Naive thymus-derived CD4-positive, alpha-beta T cell (primary cell): ENCODE results near the gene DDTL. TPM values are rescaled to one million over a fixed set of nuclear protein-coding genes. Genes with fewer than 3 reads are reported as not detected.
A peak's percentile ranks its signal among the peaks of the same experiment; 100 is the strongest.
"Not testable (repeated sequence)": the region's sequence is repeated elsewhere in the genome, so short reads cannot be mapped to it uniquely, and the experiment has no call there.

Experiments used
- ATAC-seq: fragments of 150-1000 bp; cut with Tn5 transposase; 2 replicates; pipeline ENCODE4 v1.10.0; 2021; ENCODE audit warnings: mild to moderate bottlenecking, moderate library complexity
- CTCF ChIA-PET: fragments of 350-600 bp; sonication (Branson Sonifier 250); formaldehyde crosslinking; loops from one replicate; lab custom pipeline; 2021; ENCODE audit warnings: antibody characterized with exemption; lab: Charles Lee
- POLR2A ChIA-PET: fragments of 350-600 bp; sonication (Branson Sonifier 250); formaldehyde crosslinking; loops from one replicate; lab custom pipeline; 2021; ENCODE audit warnings: antibody characterized with exemption, inconsistent platforms; lab: Charles Lee
- DNase-seq, 9 donors: peaks; one replicate each; pipeline versions ENCODE4 v3.0.0 to v3.0.0-alpha.2; 2020 to 2022; ENCODE audit warnings: mixed read lengths in 1 of 9
- H3K27ac ChIP-seq: one replicate; pipeline ENCODE4 v1.7.0; 2013; ENCODE audit warnings: mild to moderate bottlenecking, low read depth, low read length, moderate library complexity
- H3K27me3 ChIP-seq, 2 donors: one replicate each; pipeline ENCODE4 v1.7.0; 2013; ENCODE audit warnings: low read length in 2 of 2, mild to moderate bottlenecking in 2 of 2, moderate library complexity in 2 of 2; ENCODE audit not compliant: control insufficient read depth in 2 of 2, insufficient read depth in 2 of 2
- H3K36me3 ChIP-seq, 3 experiments: 1 replicate in 2 of 3; 2 replicates in 1 of 3; pipeline ENCODE4 v1.7.0; 2013; ENCODE audit warnings: low read length in 3 of 3, mild to moderate bottlenecking in 3 of 3, moderate library complexity in 1 of 3; ENCODE audit not compliant: insufficient read depth in 3 of 3, control insufficient read depth in 2 of 3
- H3K4me1 ChIP-seq, 2 donors: one replicate each; pipeline ENCODE4 v1.7.0; 2013; ENCODE audit warnings: low read length in 2 of 2, mild to moderate bottlenecking in 2 of 2, moderate library complexity in 1 of 2; ENCODE audit not compliant: control insufficient read depth in 2 of 2, insufficient read depth in 2 of 2
- H3K4me3 ChIP-seq: 2 replicates; pipeline ENCODE4 v1.7.0; 2013; ENCODE audit warnings: mild to moderate bottlenecking, low read length
- H3K9me3 ChIP-seq, 3 experiments: 1 replicate in 2 of 3; 2 replicates in 1 of 3; pipeline ENCODE4 v1.7.0; 2013; ENCODE audit warnings: low read length in 3 of 3; ENCODE audit not compliant: control insufficient read depth in 2 of 3
- H3K27ac Mint-ChIP-seq, 9 donors: one replicate each; pipeline ENCODE4 v1.8.0; 2020 to 2022; ENCODE audit warnings: mixed read lengths in 9 of 9, mild to moderate bottlenecking in 8 of 9, moderate library complexity in 5 of 9, inconsistent platforms in 2 of 9
- H3K27me3 Mint-ChIP-seq, 5 donors: one replicate each; pipeline ENCODE4 v1.8.0; 2021 to 2022; ENCODE audit warnings: mixed read lengths in 5 of 5, mild to moderate bottlenecking in 1 of 5
- H3K36me3 Mint-ChIP-seq, 5 donors: one replicate each; pipeline ENCODE4 v1.8.0; 2020 to 2022; ENCODE audit warnings: mixed read lengths in 5 of 5, mild to moderate bottlenecking in 3 of 5, inconsistent platforms in 1 of 5
- H3K4me1 Mint-ChIP-seq, 7 donors: one replicate each; pipeline ENCODE4 v1.8.0; 2020 to 2022; ENCODE audit warnings: mixed read lengths in 7 of 7, mild to moderate bottlenecking in 3 of 7, inconsistent platforms in 1 of 7
- H3K4me3 Mint-ChIP-seq, 10 donors: one replicate each; pipeline ENCODE4 v1.8.0; 2020 to 2022; ENCODE audit warnings: mild to moderate bottlenecking in 10 of 10, mixed read lengths in 10 of 10, moderate library complexity in 6 of 10, inconsistent platforms in 2 of 10
- H3K9me3 Mint-ChIP-seq, 11 donors: one replicate each; pipeline ENCODE4 v1.8.0; 2020 to 2022; ENCODE audit warnings: mixed read lengths in 11 of 11, mild to moderate bottlenecking in 4 of 11, inconsistent platforms in 1 of 11, moderate library complexity in 1 of 11
- intact Hi-C, 2 donors: fragments of 100-400 bp; cut with micrococcal nuclease; formaldehyde crosslinking; loops; one replicate each; pipeline ENCODE4 v1.15.1; 2023
- polyA plus RNA-seq, 2 donors: library from polyadenylated mRNA; unstranded; fragments of 300-500 nt; fragmentation: Illumina TruSeq; gene quantifications; one replicate each; pipeline ENCODE4 v1.2.3, GENCODE V29; 2021
- total RNA-seq, 6 experiments: library from RNA in 5 of 6; stranded (reverse) in 5 of 6; gene quantifications; 1 replicate in 5 of 6; 2 replicates in 1 of 6; pipeline ENCODE4 v1.2.3 and lab custom pipeline; 2021 to 2026

DDTL gene
- total and polyA plus RNA-seq, 7 experiments from 2014 or later = 2.3 to 5.7 (median 3.6) TPM

- H3K4me1 ChIP-seq, H3K4me3 Mint-ChIP-seq, H3K27ac ChIP-seq, H3K4me1 Mint-ChIP-seq, H3K36me3 Mint-ChIP-seq, H3K27ac Mint-ChIP-seq, H3K9me3 Mint-ChIP-seq, DNase-seq, ATAC-seq, H3K27me3 Mint-ChIP-seq, POLR2A ChIA-PET, H3K4me3 ChIP-seq, H3K9me3 ChIP-seq, H3K36me3 ChIP-seq, H3K27me3 ChIP-seq: not testable (repeated sequence)
- CTCF ChIA-PET = interaction anchor here (0.6 to 1.0 kb wide), 2 partner anchors 92 to 154 kb away, joined by 3 read pairs; no protein-coding TSS in a partner anchor
- intact Hi-C loops = loop anchor here in 1 of 2 donors (10.0 kb wide), 1 partner anchor 89 kb away; no protein-coding TSS in a partner anchor
Measured at GRCh38 chr22:23953485-23953884, 13.2 kb upstream of the DDTL start.

- H3K36me3 Mint-ChIP-seq, H3K36me3 ChIP-seq, POLR2A ChIA-PET, H3K27ac ChIP-seq, H3K9me3 Mint-ChIP-seq, ATAC-seq, H3K9me3 ChIP-seq, H3K4me3 Mint-ChIP-seq, H3K4me1 Mint-ChIP-seq, H3K4me1 ChIP-seq, DNase-seq, H3K27me3 ChIP-seq, H3K27me3 Mint-ChIP-seq, H3K4me3 ChIP-seq: not testable (repeated sequence)
- intact Hi-C loops = loop anchor here in 1 of 2 donors (10.0 kb wide), 1 partner anchor 90 kb away; no protein-coding TSS in a partner anchor
- H3K27ac Mint-ChIP-seq = peak overlapping the region in 1 of 9 donors; percentile 0
- CTCF ChIA-PET = interaction anchor here (1.0 kb wide), 1 partner anchor 153 kb away, joined by 3 read pairs; no protein-coding TSS in a partner anchor
Measured at GRCh38 chr22:23954193-23954990, 12.3 kb upstream of the DDTL start.

DNA sequence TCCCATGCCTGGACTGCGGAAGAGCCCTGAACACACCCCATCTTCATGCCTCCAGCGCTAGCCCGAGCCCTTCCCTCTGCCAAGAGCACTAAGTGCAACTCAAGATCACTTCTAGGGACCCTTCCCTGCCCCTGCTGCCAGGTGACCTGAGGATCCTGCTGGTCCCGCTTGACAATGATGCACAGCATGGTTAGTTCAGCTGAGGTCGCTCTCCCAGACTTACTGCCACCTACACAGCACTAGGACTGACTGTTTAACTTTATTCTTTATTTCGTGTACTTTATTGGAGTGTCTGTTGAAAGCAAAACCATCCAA, 11.7 kb upstream of the DDTL start:
- ATAC-seq, DNase-seq, H3K27ac Mint-ChIP-seq, H3K27me3 Mint-ChIP-seq, H3K27me3 ChIP-seq, H3K4me1 ChIP-seq, H3K36me3 Mint-ChIP-seq, H3K4me3 ChIP-seq, H3K9me3 ChIP-seq, H3K36me3 ChIP-seq, H3K9me3 Mint-ChIP-seq, POLR2A ChIA-PET, H3K27ac ChIP-seq, CTCF ChIA-PET, H3K4me1 Mint-ChIP-seq, H3K4me3 Mint-ChIP-seq: not testable (repeated sequence)
- intact Hi-C loops = loop anchor here (5.0 to 10.0 kb wide), 3 partner anchors 90 to 413 kb away; no protein-coding TSS in a partner anchor

- H3K27me3 ChIP-seq, H3K9me3 ChIP-seq, H3K9me3 Mint-ChIP-seq, ATAC-seq, H3K27ac ChIP-seq, H3K4me3 Mint-ChIP-seq, H3K36me3 Mint-ChIP-seq, H3K27ac Mint-ChIP-seq, DNase-seq, H3K4me1 ChIP-seq, H3K4me1 Mint-ChIP-seq, POLR2A ChIA-PET, H3K36me3 ChIP-seq, H3K27me3 Mint-ChIP-seq, H3K4me3 ChIP-seq: not testable (repeated sequence)
- intact Hi-C loops = loop anchor here (5.0 to 10.0 kb wide), 3 partner anchors 91 to 414 kb away; no protein-coding TSS in a partner anchor
- CTCF ChIA-PET = interaction anchor here (0.6 to 1.7 kb wide), 4 partner anchors 56 to 93 kb away, joined by 3 to 7 read pairs (median 4); partner anchors contain the start of gene MIF
Measured at GRCh38 chr22:23955886-23956285, 10.8 kb upstream of the DDTL start.

GRCh38 chr22:23956301-23956900, 10.3 kb upstream of the DDTL start:
- H3K9me3 Mint-ChIP-seq, H3K9me3 ChIP-seq, H3K4me1 ChIP-seq, H3K36me3 Mint-ChIP-seq, H3K4me1 Mint-ChIP-seq, H3K4me3 Mint-ChIP-seq, H3K36me3 ChIP-seq, POLR2A ChIA-PET, H3K27me3 ChIP-seq, H3K4me3 ChIP-seq, H3K27me3 Mint-ChIP-seq, H3K27ac ChIP-seq: not testable (repeated sequence)
- intact Hi-C loops = loop anchor here (5.0 to 10.0 kb wide), 3 partner anchors 92 to 414 kb away; no protein-coding TSS in a partner anchor
- ATAC-seq (peak; percentile 87), DNase-seq (peak; percentile 43 to 80 (median 71))
- peak overlapping the region in 3 of 9 donors; percentile 7 to 84 (median 37) for H3K27ac Mint-ChIP-seq
- CTCF ChIA-PET = interaction anchor here (0.6 to 1.7 kb wide), 4 partner anchors 56 to 93 kb away, joined by 3 to 7 read pairs (median 4); partner anchors contain the start of gene MIF

- DNase-seq, H3K4me3 ChIP-seq, CTCF ChIA-PET, H3K4me1 Mint-ChIP-seq, H3K9me3 Mint-ChIP-seq, H3K27me3 Mint-ChIP-seq, H3K36me3 ChIP-seq, intact Hi-C loops, H3K4me1 ChIP-seq, H3K9me3 ChIP-seq, H3K4me3 Mint-ChIP-seq, H3K36me3 Mint-ChIP-seq, H3K27ac ChIP-seq, H3K27ac Mint-ChIP-seq, POLR2A ChIA-PET, H3K27me3 ChIP-seq: not testable (repeated sequence)
- peak; percentile 28 for ATAC-seq
Measured at GRCh38 chr22:23961084-23961771, 5.5 kb upstream of the DDTL start, which contains the start of gene GSTT2B. TSS of gene GSTT2B (minus strand) at chr22:23961195. CDS start at chr22:23961131, 64 bp downstream.
